IMR-90 (cell line): ENCODE results near the gene SMLR1. TPM values are rescaled to one million over a fixed set of nuclear protein-coding genes. Genes with fewer than 3 reads are reported as not detected.

Experiments
- ATAC-seq: fragments of 200-7000 bp; cut with Tn5 transposase; 2 replicates; pipeline ENCODE4 v1.9.1; 2020; ENCODE audit warnings: low read depth, mild to moderate bottlenecking, moderate library complexity
- BruUV-seq: library from RNA; stranded (reverse); fragments of 400-500 nt; replicated peaks from 2 replicates; lab custom pipeline; 2021; lab: Mats Ljungman, UMichigan
- CTCF ChIA-PET: fragments of 300-600 bp; formaldehyde crosslinking; extraction: SDS; loops from one replicate; lab custom pipeline; 2021; ENCODE audit warnings: antibody characterized with exemption; lab: Yijun Ruan, JAX
- POLR2A ChIA-PET: fragments of 300-600 bp; sonication (Branson Sonifier 250); formaldehyde crosslinking; loops from one replicate; lab custom pipeline; 2022; ENCODE audit warnings: antibody characterized with exemption; ENCODE audit not compliant: unreplicated experiment; lab: Charles Lee
- DNase-seq: peaks from one replicate; pipeline ENCODE4 v3.0.0; 2013
- H2AFZ ChIP-seq: replicated peaks from 2 replicates; pipeline ENCODE3; 2013; ENCODE audit warnings: low read length, mild to moderate bottlenecking; ENCODE audit not compliant: poor library complexity
- H2AK5ac ChIP-seq: 2 replicates; pipeline ENCODE4 v1.6.1; 2013; ENCODE audit warnings: low read depth, low read length, inconsistent platforms
- H2AK9ac ChIP-seq: replicated peaks from 2 replicates; pipeline ENCODE3; 2013; ENCODE audit warnings: mild to moderate bottlenecking, low read depth, low read length, moderate library complexity; ENCODE audit not compliant: poor library complexity
- H2BK120ac ChIP-seq: 2 replicates; pipeline ENCODE4 v1.6.1; 2013; ENCODE audit warnings: low read depth, low read length, inconsistent platforms
- H2BK15ac ChIP-seq: 3 replicates; pipeline ENCODE4 v1.6.1; 2013; ENCODE audit warnings: low read depth, low read length, inconsistent platforms
- H2BK20ac ChIP-seq: 2 replicates; pipeline ENCODE4 v1.6.1; 2013; ENCODE audit warnings: low read depth, mild to moderate bottlenecking, inconsistent platforms, low read length, moderate library complexity
- H2BK5ac ChIP-seq: 2 replicates; pipeline ENCODE4 v1.6.1; 2013; ENCODE audit warnings: mild to moderate bottlenecking, low read depth, low read length, inconsistent platforms; ENCODE audit not compliant: poor library complexity, severe bottlenecking
- H3K14ac ChIP-seq: replicated peaks from 2 replicates; pipeline ENCODE4 v1.6.1; 2013; ENCODE audit warnings: low read depth, low read length, inconsistent platforms
- H3K18ac ChIP-seq: 2 replicates; pipeline ENCODE4 v1.6.1; 2013; ENCODE audit warnings: low read depth, low read length, control low read depth
- H3K23ac ChIP-seq: 2 replicates; pipeline ENCODE4 v1.6.1; 2013; ENCODE audit warnings: low read depth, low read length, inconsistent platforms
- H3K27ac ChIP-seq: 2 replicates; pipeline ENCODE4 v1.5.1; 2013; ENCODE audit warnings: mild to moderate bottlenecking, control low read depth, low read length; ENCODE audit not compliant: insufficient read depth
- H3K27me3 ChIP-seq: 2 replicates; pipeline ENCODE4 v1.6.1; 2013; ENCODE audit warnings: low read length; ENCODE audit not compliant: control insufficient read depth, insufficient read depth
- H3K36me3 ChIP-seq: 2 replicates; pipeline ENCODE4 v1.6.1; 2013; ENCODE audit warnings: low read length, mixed read lengths; ENCODE audit not compliant: control insufficient read depth, insufficient read depth
- H3K4ac ChIP-seq: 2 replicates; pipeline ENCODE4 v1.6.1; 2013; ENCODE audit warnings: low read depth, low read length, inconsistent platforms
- H3K4me1 ChIP-seq: 2 replicates; pipeline ENCODE4 v1.6.1; 2013; ENCODE audit warnings: low read length, mixed read lengths; ENCODE audit not compliant: control insufficient read depth, insufficient read depth
- H3K4me2 ChIP-seq: 2 replicates; pipeline ENCODE4 v1.6.1; 2013; ENCODE audit warnings: low read depth, mild to moderate bottlenecking, control low read depth, low read length, moderate library complexity
- H3K4me3 ChIP-seq: 2 replicates; pipeline ENCODE4 v1.5.1; 2013; ENCODE audit warnings: low read depth, mild to moderate bottlenecking, control low read depth, low read length, moderate library complexity; ENCODE audit not compliant: insufficient read depth
- H3K56ac ChIP-seq: 2 replicates; pipeline ENCODE4 v1.6.1; 2013; ENCODE audit warnings: low read length, inconsistent platforms; ENCODE audit not compliant: insufficient read depth; ENCODE audit errors: extremely low read depth
- H3K79me1 ChIP-seq, 2 experiments: 2 replicates each; pipeline ENCODE4 v1.6.1; 2013; ENCODE audit warnings: low read length in 2 of 2, inconsistent platforms in 1 of 2, low read depth in 1 of 2
- H3K9ac ChIP-seq: 2 replicates; pipeline ENCODE4 v1.6.1; 2013; ENCODE audit warnings: low read depth, low read length, control low read depth
- H3K9me1 ChIP-seq: 2 replicates; pipeline ENCODE4 v1.6.1; 2013; ENCODE audit warnings: low read length, inconsistent platforms; ENCODE audit not compliant: insufficient read depth
- H3K9me3 ChIP-seq: 2 replicates; pipeline ENCODE4 v1.6.1; 2013; ENCODE audit warnings: low read length; ENCODE audit not compliant: control insufficient read depth, insufficient read depth
- H4K20me1 ChIP-seq: 2 replicates; pipeline ENCODE4 v1.6.1; 2013; ENCODE audit warnings: low read length, inconsistent platforms; ENCODE audit not compliant: insufficient read depth
- H4K5ac ChIP-seq: 2 replicates; pipeline ENCODE4 v1.6.1; 2013; ENCODE audit warnings: mild to moderate bottlenecking, low read depth, low read length, control low read depth
- H4K8ac ChIP-seq, 2 experiments: 2 replicates each; pipeline ENCODE4 v1.6.1; 2013; ENCODE audit warnings: low read depth in 2 of 2, low read length in 2 of 2, control low read depth in 1 of 2, inconsistent platforms in 1 of 2
- H4K91ac ChIP-seq: 2 replicates; pipeline ENCODE4 v1.6.1; 2013; ENCODE audit warnings: low read depth, low read length, inconsistent platforms; ENCODE audit not compliant: insufficient read depth
- CHD1 ChIP-seq: IDR thresholded peaks from 2 replicates; pipeline ENCODE4 v1.6.1; 2012; ENCODE audit warnings: low read depth, low read length, improper control_type of control experiment
- MAFK ChIP-seq: IDR thresholded peaks from 2 replicates; pipeline ENCODE4 v1.6.1; 2012; ENCODE audit warnings: low read depth, low read length, improper control_type of control experiment
- MXI1 ChIP-seq: IDR thresholded peaks from 2 replicates; pipeline ENCODE4 v1.6.1; 2012; ENCODE audit warnings: low read depth, mild to moderate bottlenecking, low read length, moderate library complexity, borderline replicate concordance
- RAD21 ChIP-seq: IDR thresholded peaks from 2 replicates; pipeline ENCODE4 v1.6.1; 2012; ENCODE audit warnings: low read length, improper control_type of control experiment
- WGBS, 2 experiments: methylation state at CpG; one replicate each; pipeline versions ENCODE4 v1.1.5 to v1.1.7; 2013; ENCODE audit warnings: missing lambda C conversion rate in 2 of 2; ENCODE audit not compliant: insufficient read length in 1 of 2; ENCODE audit errors: extremely low coverage in 2 of 2; 5-methylcytosine and 5-hydroxymethylcytosine counted together
- dilution Hi-C: fragments of 300-500 bp; cut with HindIII; formaldehyde crosslinking; loops from one replicate; pipeline ENCODE4 v1.14.3; 2018; ENCODE audit warnings: low sequenced_read_pairs; ENCODE audit not compliant: unreplicated experiment
- in situ Hi-C: fragments of 300-500 bp; cut with MboI; formaldehyde crosslinking; loops from 3 replicates; pipeline ENCODE4 v1.14.3; 2019; ENCODE audit warnings: low sequenced_read_pairs, inconsistent platforms, mixed read lengths
- intact Hi-C: fragments of 100-400 bp; cut with micrococcal nuclease; formaldehyde crosslinking; loops from 2 replicates; pipeline ENCODE4 v1.10.0; 2022
- polyA plus RNA-seq, 3 experiments: library from polyadenylated mRNA; depleted of rRNA; stranded (reverse); fragments of >200 nt; gene quantifications; 2 replicates each; pipeline ENCODE4 v1.2.3, GENCODE V29; 2012; ENCODE audit warnings: low replicate concordance in 1 of 3
- total RNA-seq: library from RNA; depleted of rRNA; stranded (reverse); fragments of >200 nt; gene quantifications from 2 replicates; pipeline ENCODE4 v1.2.3, GENCODE V29; 2012

SMLR1 gene
- total and polyA plus RNA-seq, 2 of the 4 experiments (the other 2 are of a cell fraction) = not detected

- Histone ChIP-seq H3K9me3 (no peaks in the 10 kb centered on the region), H4K20me1 (no peaks in the 10 kb centered on the region), H4K8ac (no peak overlapping the region), H2AK5ac (no peak overlapping the region), H3K18ac (no peak overlapping the region), H3K9me1 (0 out of 2 replicates have a peak, but pooled peaks cover 3% of the 10 kb centered on the region), H3K4me2 (no peak overlapping the region), H3K56ac (no peak overlapping the region), H2AK9ac (no peak overlapping the region), H2BK5ac (no peak overlapping the region), H3K27ac (no peak overlapping the region), H3K27me3 (no peaks in the 10 kb centered on the region), H4K5ac (no peak overlapping the region), H3K4ac (no peak overlapping the region), H2BK15ac (no peak overlapping the region), H3K23ac (no peak overlapping the region), H4K91ac (no peak overlapping the region), H3K9ac (no peak overlapping the region), H3K4me1 (no peaks in the 10 kb centered on the region), H2AFZ (no peak overlapping the region), H3K79me1 (no peaks in the 10 kb centered on the region), H2BK120ac (no peak overlapping the region), H2BK20ac (no peak overlapping the region), H3K4me3 (no peak overlapping the region), H3K14ac (no peak overlapping the region), H3K36me3 (peaks cover 7% of the 10 kb centered on the region)
- dilution Hi-C loops (no loop called here), intact Hi-C loops (no loop called here), in situ Hi-C loops (no loop called here)
- ChIA-PET CTCF (no interaction called here), POLR2A (no interaction called here)
- ATAC-seq (no peak), DNase-seq (no peak)
- no CpG with 5 or more reads among the region's 1 CpG for WGBS, 2 experiments
- no TSS peak for BruUV-seq
- no peak for TF ChIP-seq MAFK
- no peak for TF ChIP-seq CHD1
- no peak for TF ChIP-seq RAD21
- TF ChIP-seq MXI1 = no peak
Measured at GRCh38 chr6:130833569-130833968, 6.4 kb downstream of the SMLR1 start.
